K562 (cell line): ENCODE data around the gene CLPSL2. TPM values are rescaled to one million over a fixed set of nuclear protein-coding genes. Genes with fewer than 3 reads are reported as not detected.
A peak's percentile ranks its signal among the peaks of the same experiment; 100 is the strongest.

Experiments
- ATAC-seq: fragments of 200-7000 bp; cut with Tn5 transposase; 3 replicates; pipeline ENCODE4 v1.9.1; 2020; ENCODE audit warnings: moderate library complexity
- BruUV-seq: library from RNA; stranded (reverse); fragments of 400-500 nt; replicated peaks from 2 replicates; lab custom pipeline; 2021; lab: Mats Ljungman, UMichigan
- CTCF ChIA-PET: fragments of 300-600 bp; formaldehyde crosslinking; extraction: SDS; loops from one replicate; lab custom pipeline; 2021; ENCODE audit warnings: low intra/inter-chr PET ratio; lab: Yijun Ruan, JAX
- POLR2A ChIA-PET: fragments of 300-600, 350-650 bp; sonication (Branson Sonifier 250); formaldehyde crosslinking; extraction: SDS; loops from one replicate; lab custom pipeline; 2021; ENCODE audit warnings: antibody characterized with exemption, inconsistent platforms; lab: Yijun Ruan, JAX
- DNase-seq, 4 experiments: peaks; one replicate each; pipeline versions ENCODE4 v3.0.0 to v3.0.0-alpha.2; 2011 to 2018; ENCODE audit warnings: low spot score in 3 of 4, mixed read lengths in 3 of 4; ENCODE audit errors: extremely low read depth in 1 of 4
- FAIRE-seq: peaks from 2 replicates; lab custom pipeline; 2011; peaks lifted over from hg19 to GRCh38; lab: Jason Lieb, UNC
- H2AFZ ChIP-seq: 2 replicates; pipeline ENCODE4 v1.6.0; 2011; ENCODE audit warnings: low read depth, low read length, control low read depth, inconsistent platforms
- H3K27ac ChIP-seq: fragments of 200-600 bp; 3 replicates; pipeline ENCODE4 v1.8.0; 2011; ENCODE audit warnings: low read depth, mild to moderate bottlenecking, control low read depth, inconsistent platforms, low read length, moderate library complexity, mixed read lengths; ENCODE audit errors: extremely low read depth
- H3K27me3 ChIP-seq, 2 experiments: fragments of 300-600 bp in 1 of 2; 2 replicates in 1 of 2; 3 replicates in 1 of 2; pipeline versions ENCODE4 v1.6.0 to v1.8.0; 2011; ENCODE audit warnings: inconsistent platforms in 2 of 2, low read length in 2 of 2, mild to moderate bottlenecking in 1 of 2, mixed read lengths in 1 of 2, moderate library complexity in 1 of 2; ENCODE audit not compliant: control insufficient read depth in 2 of 2, insufficient read depth in 2 of 2
- H3K36me3 ChIP-seq: fragments of 300-600 bp; 3 replicates; pipeline ENCODE4 v1.8.0; 2011; ENCODE audit warnings: mild to moderate bottlenecking, low read length, inconsistent platforms; ENCODE audit not compliant: control insufficient read depth, insufficient read depth
- H3K4me1 ChIP-seq, 2 experiments: fragments of 200-600 bp in 1 of 2; replicated peaks in 1 of 2; 2 replicates in 1 of 2; 3 replicates in 1 of 2; pipeline versions ENCODE4 v1.5.1 to v1.8.0; 2011; ENCODE audit warnings: inconsistent platforms in 2 of 2, low read length in 2 of 2, mild to moderate bottlenecking in 1 of 2, mixed read lengths in 1 of 2, moderate library complexity in 1 of 2; ENCODE audit not compliant: control insufficient read depth in 2 of 2, insufficient read depth in 2 of 2
- H3K4me2 ChIP-seq: 2 replicates; pipeline ENCODE4 v1.6.1; 2011; ENCODE audit warnings: low read length, control low read depth, inconsistent platforms, mixed read lengths; ENCODE audit not compliant: insufficient read depth
- H3K4me3 ChIP-seq: fragments of 200-600 bp; sonication (generic), shearing (Covaris generic); 2 replicates; pipeline ENCODE4 v1.5.1; 2016; ENCODE audit warnings: control low read depth, inconsistent platforms
- H3K79me2 ChIP-seq: fragments of 200-600 bp; 3 replicates; pipeline ENCODE4 v1.8.0; 2011; ENCODE audit warnings: low read length, inconsistent platforms; ENCODE audit not compliant: control insufficient read depth, insufficient read depth
- H3K9ac ChIP-seq, 2 experiments: 2 replicates each; pipeline versions ENCODE4 v1.6.0 to v1.6.1; 2011; ENCODE audit warnings: low read depth in 2 of 2, low read length in 2 of 2, control low read depth in 1 of 2, inconsistent platforms in 1 of 2, mild to moderate bottlenecking in 1 of 2, mixed read lengths in 1 of 2; ENCODE audit not compliant: insufficient read depth in 1 of 2
- H3K9me1 ChIP-seq: one replicate; pipeline ENCODE4 v1.6.0; 2011; ENCODE audit warnings: inconsistent platforms, mild to moderate bottlenecking, low read length, moderate library complexity; ENCODE audit not compliant: control insufficient read depth, insufficient read depth
- H3K9me3 ChIP-seq: replicated peaks from 2 replicates; pipeline ENCODE4 v1.5.1; 2011; ENCODE audit warnings: low read depth, low read length, inconsistent platforms; ENCODE audit not compliant: control insufficient read depth, insufficient read depth
- H4K20me1 ChIP-seq: replicated peaks from 2 replicates; pipeline ENCODE4 v1.6.1; 2011; ENCODE audit warnings: low read length, inconsistent platforms, mixed read lengths; ENCODE audit not compliant: control insufficient read depth, insufficient read depth
- BRD4 ChIP-seq: fragments of 200-600 bp; sonication (generic); IDR thresholded peaks from 2 replicates; pipeline ENCODE4 v1.6.1; 2017; ENCODE audit warnings: inconsistent platforms
- E2F6 ChIP-seq, 2 experiments: IDR thresholded peaks; 2 replicates each; pipeline ENCODE4 v1.6.1; 2011; ENCODE audit warnings: borderline replicate concordance in 1 of 2, control low read depth in 1 of 2, low read depth in 1 of 2, low read length in 1 of 2, mild to moderate bottlenecking in 1 of 2, mixed read lengths in 1 of 2, moderate library complexity in 1 of 2; ENCODE audit not compliant: insufficient read depth in 1 of 2, insufficient read length in 1 of 2, poor library complexity in 1 of 2, severe bottlenecking in 1 of 2; ENCODE audit errors: extremely low read depth in 1 of 2
- GABPB1 ChIP-seq: sonication (generic); formaldehyde crosslinking; IDR thresholded peaks from 2 replicates; pipeline ENCODE4 v1.8.0; 2022; ENCODE audit warnings: mild to moderate bottlenecking, missing genetic modification reagents
- HMGXB4 ChIP-seq: sonication (generic); formaldehyde crosslinking; IDR thresholded peaks from 2 replicates; pipeline ENCODE4 v1.8.1; 2023; ENCODE audit warnings: mild to moderate bottlenecking, missing genetic modification reagents
- KLF6 ChIP-seq: fragments of 250-450 bp; sonication (Bioruptor Pico); IDR thresholded peaks from 2 replicates; pipeline ENCODE4 v1.4.0; 2020; ENCODE audit warnings: mild to moderate bottlenecking, moderate library complexity, borderline replicate concordance
- MITF ChIP-seq: IDR thresholded peaks from 2 replicates; pipeline ENCODE4 v1.6.1; 2014; ENCODE audit warnings: antibody characterized with exemption
- NR3C1 ChIP-seq: sonication (generic); formaldehyde crosslinking; IDR thresholded peaks from 2 replicates; pipeline ENCODE4 v1.8.1; 2022; ENCODE audit warnings: missing genetic modification reagents
- ZNF766 ChIP-seq: fragments of 200-800 bp; sonication (Bioruptor generic); conservative IDR thresholded peaks from 2 replicates; pipeline ENCODE4 v1.6.1; 2016; ENCODE audit warnings: missing genetic modification characterization, missing compliant biosample characterization
- ZNF785 ChIP-seq: fragments of 250-450 bp; sonication (Bioruptor Pico); IDR thresholded peaks from 2 replicates; pipeline ENCODE4 v1.4.0; 2020; ENCODE audit warnings: mild to moderate bottlenecking
- WGBS: fragments of 100-300 bp; shearing (Covaris generic); methylation state at CpG from one replicate; pipeline ENCODE4 v1.1.6; 2016; ENCODE audit warnings: low coverage, mixed read lengths; ENCODE audit not compliant: insufficient coverage; ENCODE audit errors: missing lambda C conversion rate; 5-methylcytosine and 5-hydroxymethylcytosine counted together
- in situ Hi-C: fragments of 300-500 bp; cut with MboI; formaldehyde crosslinking; loops from 4 replicates; pipeline ENCODE4 v1.15.0; 2018; ENCODE audit warnings: inconsistent platforms, mixed read lengths
- intact Hi-C: fragments of 100-400 bp; cut with micrococcal nuclease; formaldehyde crosslinking; loops from 2 replicates; pipeline ENCODE4 v1.14.2; 2022
- polyA plus RNA-seq, 8 experiments: library from polyadenylated mRNA; depleted of rRNA in 4 of 8; stranded (reverse) in 5 of 8; unstranded in 3 of 8; fragments of >200 nt; fragmentation: Nextera tagmentation in 2 of 8; fragmentation: Illumina TruSeq in 1 of 8; extraction: Ambion mirVana in 2 of 8; extraction: Trizol in 1 of 8; gene quantifications; 2 replicates each; pipeline versions ENCODE4 v1.2.1 to v1.2.3, GENCODE V29; 2011 to 2014; ENCODE audit warnings: inconsistent platforms in 1 of 8, missing spikeins in 1 of 8
- total RNA-seq, 7 experiments: library from RNA; depleted of rRNA in 6 of 7; stranded (reverse); fragments of >200 nt in 6 of 7; fragmentation: Illumina TruSeq in 2 of 7; extraction: Trizol in 2 of 7; gene quantifications; 2 replicates each; pipeline versions ENCODE4 v1.2.1 to v1.2.3, GENCODE V29; 2011 to 2021; ENCODE audit warnings: low replicate concordance in 1 of 7

The CLPSL2 gene
- total and polyA plus RNA-seq, 9 of the 15 experiments (the other 6 are each of a cell fraction or from before 2014, with no cell fraction given), result not detected

- DNase-seq (peak in 1 of 4 experiments; percentile 18), ATAC-seq (peak; percentile 23; the same call in 2 of the 3 replicates), FAIRE-seq (no peak)
- no peaks in the 10 kb centered on the region for H3K79me2 ChIP-seq
- H2AFZ ChIP-seq, result no peak overlapping the region
- H3K27ac ChIP-seq, result no peak overlapping the region
- intact Hi-C loops, result no loop called here
- no peak overlapping the region for H3K4me3 ChIP-seq
- H3K36me3 ChIP-seq, result no peaks in the 10 kb centered on the region
- ChIA-PET POLR2A (interaction anchor here (0.6 to 1.0 kb wide), 3 partner anchors 240 to 287 kb away, joined by 3 to 4 read pairs (median 3); no protein-coding TSS in a partner anchor), CTCF (interaction anchor here (0.6 kb wide), 1 partner anchor 142 kb away, joined by 3 read pairs; no protein-coding TSS in a partner anchor)
- no peaks in the 10 kb centered on the region for H3K4me1 ChIP-seq
- no TSS peak for BruUV-seq
- no peaks in the 10 kb centered on the region for H3K9me1 ChIP-seq
- TF ChIP-seq E2F6 (IDR thresholded peaks at IDR 0.05; ENCODE audit: borderline replicate concordance in 1 of 2, extremely low read depth in 1 of 2, insufficient read depth in 1 of 2, insufficient read length in 1 of 2, low read depth in 1 of 2, low read length in 1 of 2, poor library complexity in 1 of 2, severe bottlenecking in 1 of 2), result no peak
- no peak for TF ChIP-seq ZNF785 (CRISPR knock-in tag)
- TF ChIP-seq KLF6, result no peak
- no peak for TF ChIP-seq BRD4
- TF ChIP-seq ZNF766, result no peak
- no peak for TF ChIP-seq HMGXB4 (CRISPR knock-in tag)
- TF ChIP-seq MITF, result no peak
- TF ChIP-seq NR3C1 (CRISPR knock-in tag), result no peak
- no peak for TF ChIP-seq GABPB1 (CRISPR knock-in tag)
- 1% methylated on average over 4 of the region's 4 CpGs for WGBS
- H3K9me3 ChIP-seq, result peaks cover 10% of the 10 kb centered on the region
- in situ Hi-C loops, result no loop called here
- peaks cover 51 to 83% of the 10 kb centered on the region in 2 experiments for H3K27me3 ChIP-seq
- no peak overlapping the region for H3K9ac ChIP-seq
- no peaks in the 10 kb centered on the region for H4K20me1 ChIP-seq
- no peak overlapping the region for H3K4me2 ChIP-seq
These were observed 24.8 kb upstream of the CLPSL2 start for GRCh38 chr6:35751594-35751993.
